AG08395 (cell line): ENCODE results near the gene HEATR3.

Source experiments
- DNase-seq: peaks from one replicate; pipeline ENCODE4 v3.0.0; 2012; ENCODE audit warnings: mixed read lengths, low spot score

HEATR3 gene

GRCh38 chr16:50065624-50066481, at the start of gene HEATR3:
Gene HEATR3, plus strand, starts transcription at chr16:50065970. Its CDS starts 162 bp downstream, at chr16:50066132.
- peak; percentile 98 for DNase-seq

- no peak for DNase-seq
These were observed 48.2 kb upstream of the HEATR3 start for GRCh38 chr16:50017553-50017952.

- DNase-seq, result peak; percentile 10
These were observed 44.2 kb upstream of the HEATR3 start for GRCh38 chr16:50021544-50021943.

- DNase-seq, result no peak
These were observed 42.1 kb upstream of the HEATR3 start for GRCh38 chr16:50023641-50024040.

GRCh38 chr16:50024207-50024606, 41.6 kb upstream of the HEATR3 start:
- no peak for DNase-seq

- DNase-seq, result peak; percentile 100
These were observed 40.9 kb upstream of the HEATR3 start, which contains the start of gene CNEP1R1 for GRCh38 chr16:50024684-50025536. Gene CNEP1R1, plus strand, starts transcription at chr16:50025225. Its CDS starts 91 bp downstream, at chr16:50025316.

- peak; percentile 20 for DNase-seq
These were observed 40.2 kb upstream of the HEATR3 start for GRCh38 chr16:50025537-50025931.

GRCh38 chr16:50027829-50028228, 37.9 kb upstream of the HEATR3 start:
- DNase-seq, result no peak

GRCh38 chr16:50035468-50035992, 30.2 kb upstream of the HEATR3 start:
- DNase-seq, result no peak

GRCh38 chr16:50036426-50036825, 29.3 kb upstream of the HEATR3 start:
- DNase-seq, result no peak

- DNase-seq, result no peak
These were observed 28.0 kb upstream of the HEATR3 start for GRCh38 chr16:50037662-50038220.

- DNase-seq, result no peak
These were observed 27.5 kb upstream of the HEATR3 start for GRCh38 chr16:50038286-50038685.

GRCh38 chr16:50038756-50039529, 26.8 kb upstream of the HEATR3 start:
- DNase-seq, result no peak

- no peak for DNase-seq
These were observed 25.8 kb upstream of the HEATR3 start for GRCh38 chr16:50040018-50040417.

- no peak for DNase-seq
These were observed 25.1 kb upstream of the HEATR3 start for GRCh38 chr16:50040710-50041109.

GRCh38 chr16:50043358-50043757, 22.4 kb upstream of the HEATR3 start:
- no peak for DNase-seq

GRCh38 chr16:50045412-50045811, 20.4 kb upstream of the HEATR3 start:
- no peak for DNase-seq

- no peak for DNase-seq
These were observed 18.9 kb upstream of the HEATR3 start for GRCh38 chr16:50046853-50047252.

GRCh38 chr16:50047864-50048263, 17.9 kb upstream of the HEATR3 start:
- DNase-seq, result no peak

- DNase-seq, result peak; percentile 38
These were observed 15.0 kb upstream of the HEATR3 start for GRCh38 chr16:50050802-50051201.

GRCh38 chr16:50056226-50056625, 9.5 kb upstream of the HEATR3 start:
- DNase-seq, result no peak
